GM19455 (cell line): Measurements from ENCODE around the gene SDHAF4.
"Not testable (repeated sequence)": the region's sequence is repeated elsewhere in the genome, so short reads cannot be mapped to it uniquely, and the experiment has no call there.

Experiments
- ATAC-seq: cut with Tn5 transposase; IDR thresholded peaks from one replicate; pipeline ENCODE4 v1.9.1; 2021; ENCODE audit not compliant: unreplicated experiment

Gene SDHAF4

GRCh38 chr6:70566751-70567382 is at the start of gene SDHAF4:
Gene SDHAF4, plus strand, starts transcription at chr6:70566930. Its CDS starts 11 bp downstream, at chr6:70566941.
- ATAC-seq: peak; percentile 98

GRCh38 chr6:70518723-70519122 is 48.0 kb upstream of the SDHAF4 start:
- no peak for ATAC-seq

- no peak for ATAC-seq
Measured at GRCh38 chr6:70520575-70520974, 46.2 kb upstream of the SDHAF4 start.

GRCh38 chr6:70524721-70525286 is 41.9 kb upstream of the SDHAF4 start:
- no peak for ATAC-seq

- ATAC-seq: no peak
Measured at GRCh38 chr6:70527071-70527737, 39.5 kb upstream of the SDHAF4 start.

GRCh38 chr6:70530023-70530422 is 36.7 kb upstream of the SDHAF4 start:
- ATAC-seq: no peak

- no peak for ATAC-seq
Measured at GRCh38 chr6:70531133-70531532, 35.6 kb upstream of the SDHAF4 start.

- no peak for ATAC-seq
Measured at GRCh38 chr6:70537266-70537665, 29.5 kb upstream of the SDHAF4 start.

GRCh38 chr6:70538376-70538775 is 28.4 kb upstream of the SDHAF4 start:
- no peak for ATAC-seq

- ATAC-seq: no peak
Measured at GRCh38 chr6:70547313-70547712, 19.4 kb upstream of the SDHAF4 start.

- no peak for ATAC-seq
Measured at GRCh38 chr6:70547905-70548304, 18.8 kb upstream of the SDHAF4 start.

GRCh38 chr6:70549327-70549726 is 17.4 kb upstream of the SDHAF4 start:
- no peak for ATAC-seq

GRCh38 chr6:70551566-70551965 is 15.2 kb upstream of the SDHAF4 start:
- ATAC-seq: no peak

GRCh38 chr6:70552286-70552940 is 14.3 kb upstream of the SDHAF4 start:
- not testable (repeated sequence) for ATAC-seq

GRCh38 chr6:70552974-70553373 is 13.8 kb upstream of the SDHAF4 start:
- ATAC-seq: no peak

- no peak for ATAC-seq
Measured at GRCh38 chr6:70557998-70558397, 8.7 kb upstream of the SDHAF4 start.

GRCh38 chr6:70562401-70562800 is 4.3 kb upstream of the SDHAF4 start:
- ATAC-seq: not testable (repeated sequence)

- no peak for ATAC-seq
Measured at GRCh38 chr6:70563530-70563929, 3.2 kb upstream of the SDHAF4 start.

- no peak for ATAC-seq
Measured at GRCh38 chr6:70574643-70575042, 7.9 kb downstream of the SDHAF4 start.

GRCh38 chr6:70575899-70576495 is 9.3 kb downstream of the SDHAF4 start:
- no peak for ATAC-seq

- peak; percentile 96 for ATAC-seq
Measured at GRCh38 chr6:70586114-70586513, 19.4 kb downstream of the SDHAF4 start.
